ENCODE results near the gene POFUT1. TPM values are rescaled to one million over a fixed set of nuclear protein-coding genes. Genes with fewer than 3 reads are reported as not detected.

Gene POFUT1
- total and polyA plus RNA-seq, 9 of the 15 experiments (the other 6 are each of a cell fraction or from before 2014, with no cell fraction given) = 3.5 to 44.7 (median 23.5) TPM

GRCh38 chr20:32285621-32286371, 78.1 kb downstream of the POFUT1 start (continued):
- TF ChIP-seq BCLAF1 (IDR thresholded peaks at IDR 0.05; ENCODE audit: borderline replicate concordance in 1 of 2, control insufficient read depth in 1 of 2, low read depth in 2 of 2, low read length in 1 of 2) = no peak
- TF ChIP-seq ZNF282 (CRISPR knock-in tag; IDR thresholded peaks at IDR 0.05) = no peak
- peak; percentile 99 for TF ChIP-seq SOX6 (IDR thresholded peaks at IDR 0.05)
- no peak for TF ChIP-seq ZNF277 (CRISPR knock-in tag; IDR thresholded peaks at IDR 0.05; ENCODE audit: borderline replicate concordance)
- TF ChIP-seq ZNF133 (CRISPR knock-in tag; IDR thresholded peaks at IDR 0.05) = no peak
- TF ChIP-seq ZBTB9 (CRISPR knock-in tag; IDR thresholded peaks at IDR 0.05) = 0 out of 2 replicates have a peak, but pooled peaks have one; percentile 73
- no peak for TF ChIP-seq CBFB (CRISPR knock-in tag; IDR thresholded peaks at IDR 0.05)
- no peak for TF ChIP-seq SRSF1 (IDR thresholded peaks at IDR 0.05; ENCODE audit: low read depth, low read length)
- TF ChIP-seq HDAC1 (IDR thresholded peaks at IDR 0.05) = peak; percentile 27 to 99; a peak in 2 of 4 replicates
- TF ChIP-seq ZNF175 (CRISPR knock-in tag; IDR thresholded peaks at IDR 0.05; ENCODE audit: low read depth) = 0 out of 2 replicates have a peak, but pooled peaks have one; percentile 53
- no peak for TF ChIP-seq ZBTB12 (CRISPR knock-in tag; IDR thresholded peaks at IDR 0.05)
- TF ChIP-seq ETS1 (conservative IDR thresholded peaks at IDR 0.05; ENCODE audit: control insufficient read depth, low read depth, low read length) = no peak
- no peak for TF ChIP-seq ZFX (CRISPR knock-in tag; IDR thresholded peaks at IDR 0.05)
- TF ChIP-seq NFXL1 (CRISPR knock-in tag; IDR thresholded peaks at IDR 0.05) = no peak
- TF ChIP-seq TCF7 (IDR thresholded peaks at IDR 0.05; ENCODE audit: borderline replicate concordance) = no peak
- TF ChIP-seq PCBP2 (IDR thresholded peaks at IDR 0.05; ENCODE audit: low read depth, low read length, poor library complexity, severe bottlenecking) = no peak
- TF ChIP-seq NCOA6 (IDR thresholded peaks at IDR 0.05) = no peak
- 0 out of 2 replicates have a peak, but pooled peaks have one; percentile 77 for TF ChIP-seq FOXJ2 (tag; IDR thresholded peaks at IDR 0.05)
- TF ChIP-seq PPARD (CRISPR knock-in tag; IDR thresholded peaks at IDR 0.05) = no peak

Data from K562 (cell line).